HepG2 (cell line): Measurements from ENCODE around the gene BCKDHA. TPM values are rescaled to one million over a fixed set of nuclear protein-coding genes. Genes with fewer than 3 reads are reported as not detected.

Experiments used
- ATAC-seq: fragments of 200-7000 bp; cut with Tn5 transposase; 3 replicates; pipeline ENCODE4 v1.9.1; 2020; ENCODE audit warnings: mild to moderate bottlenecking, moderate library complexity
- BruUV-seq: library from RNA; stranded (reverse); fragments of 400-500 nt; replicated peaks from 2 replicates; lab custom pipeline; 2021; lab: Mats Ljungman, UMichigan
- CTCF ChIA-PET: fragments of 300-600 bp; formaldehyde crosslinking; extraction: SDS; loops from one replicate; lab custom pipeline; 2021; ENCODE audit warnings: low total read pairs, inconsistent platforms, low intra/inter-chr PET ratio; lab: Yijun Ruan, JAX
- POLR2A ChIA-PET: fragments of 350-600 bp; sonication (Branson Sonifier 250); formaldehyde crosslinking; loops from one replicate; lab custom pipeline; 2020; ENCODE audit warnings: antibody characterized with exemption, inconsistent platforms; lab: Yijun Ruan, JAX
- DNase-seq: peaks from one replicate; pipeline ENCODE4 v3.0.0-alpha.2; 2015; ENCODE audit warnings: low spot score
- FAIRE-seq: peaks from 3 replicates; lab custom pipeline; 2011; peaks lifted over from hg19 to GRCh38; lab: Jason Lieb, UNC
- H2AFZ ChIP-seq: one replicate; pipeline ENCODE4 v1.6.1; 2011; ENCODE audit warnings: low read length, inconsistent platforms
- H3K27ac ChIP-seq: fragments of 300-600 bp; 3 replicates; pipeline ENCODE4 v1.8.0; 2011; ENCODE audit warnings: mixed run types, mild to moderate bottlenecking, mixed read lengths, low read length, inconsistent platforms; ENCODE audit not compliant: insufficient read depth; ENCODE audit errors: extremely low read length
- H3K27me3 ChIP-seq, 2 experiments: fragments of 200-600 bp in 1 of 2; 2 replicates in 1 of 2; 3 replicates in 1 of 2; pipeline versions ENCODE4 v1.6.0 to v1.8.0; 2011; ENCODE audit warnings: low read length in 2 of 2, mild to moderate bottlenecking in 2 of 2, moderate library complexity in 2 of 2, inconsistent platforms in 1 of 2; ENCODE audit not compliant: insufficient read depth in 2 of 2, control insufficient read depth in 1 of 2
- H3K36me3 ChIP-seq, 2 experiments: fragments of 200-600 bp in 1 of 2; replicated peaks in 1 of 2; 2 replicates in 1 of 2; 3 replicates in 1 of 2; pipeline versions ENCODE4 v1.5.1 to v1.8.0; 2011; ENCODE audit warnings: low read length in 2 of 2, inconsistent platforms in 1 of 2; ENCODE audit not compliant: insufficient read depth in 2 of 2, control insufficient read depth in 1 of 2
- H3K4me1 ChIP-seq: 2 replicates; pipeline ENCODE4 v1.5.1; 2012; ENCODE audit warnings: low read length, inconsistent platforms; ENCODE audit not compliant: insufficient read depth
- H3K4me2 ChIP-seq: 2 replicates; pipeline ENCODE4 v1.6.0; 2011; ENCODE audit warnings: low read depth, low read length, inconsistent platforms
- H3K4me3 ChIP-seq, 3 experiments: fragments of 200-600 bp in 1 of 3; sonication (generic), shearing (Covaris generic) in 1 of 3; replicated peaks in 1 of 3; 2 replicates each; pipeline ENCODE4 v1.5.1; 2011 to 2016; ENCODE audit warnings: low read length in 3 of 3, inconsistent platforms in 2 of 3, low read depth in 2 of 3, mild to moderate bottlenecking in 2 of 3, control low read depth in 1 of 3, mixed read lengths in 1 of 3; ENCODE audit not compliant: insufficient read depth in 1 of 3
- H3K79me2 ChIP-seq: one replicate; pipeline ENCODE4 v1.6.1; 2011; ENCODE audit warnings: low read length, inconsistent platforms; ENCODE audit not compliant: insufficient read depth
- H3K9ac ChIP-seq: 2 replicates; pipeline ENCODE4 v1.6.0; 2011; ENCODE audit warnings: mild to moderate bottlenecking, low read depth, low read length, inconsistent platforms; ENCODE audit not compliant: insufficient read depth
- H3K9me3 ChIP-seq: 2 replicates; pipeline ENCODE4 v1.5.1; 2012; ENCODE audit warnings: mild to moderate bottlenecking, low read length
- H4K20me1 ChIP-seq: 2 replicates; pipeline ENCODE4 v1.6.0; 2011; ENCODE audit warnings: inconsistent platforms, mild to moderate bottlenecking, low read length, moderate library complexity; ENCODE audit not compliant: insufficient read depth
- AGO2 ChIP-seq: fragments of 200-400 bp; formaldehyde crosslinking; optimal IDR thresholded peaks from 2 replicates; pipeline ENCODE3; 2017; ENCODE audit warnings: mild to moderate bottlenecking, low read depth, low read length, moderate library complexity
- GMEB2 ChIP-seq: IDR thresholded peaks from 2 replicates; pipeline ENCODE4 v1.6.1; 2016; ENCODE audit warnings: missing biosample characterization, missing genetic modification reagents, low read depth
- PTBP1 ChIP-seq: fragments of 200-400 bp; formaldehyde crosslinking; IDR thresholded peaks from 2 replicates; pipeline ENCODE4 v1.6.1; 2018; ENCODE audit warnings: low read length, low read depth; ENCODE audit not compliant: poor library complexity, severe bottlenecking
- STAG1 ChIP-seq: sonication (generic); formaldehyde crosslinking; IDR thresholded peaks from 2 replicates; pipeline ENCODE4 v1.4.0; 2020; ENCODE audit warnings: missing genetic modification reagents
- TFE3 ChIP-seq: IDR thresholded peaks from 2 replicates; pipeline ENCODE4 v1.6.1; 2016
- ZKSCAN1 ChIP-seq: fragments of 150-350 bp; IDR thresholded peaks from 2 replicates; pipeline ENCODE4 v1.6.1; 2014; ENCODE audit warnings: low read length
- ZNF230 ChIP-seq: sonication (generic); formaldehyde crosslinking; IDR thresholded peaks from 2 replicates; pipeline ENCODE4 v1.4.0; 2020; ENCODE audit warnings: mild to moderate bottlenecking, missing genetic modification reagents
- ZNF800 ChIP-seq: sonication (generic); formaldehyde crosslinking; IDR thresholded peaks from 2 replicates; pipeline ENCODE4 v1.4.0; 2020; ENCODE audit warnings: missing genetic modification reagents
- ZNF816 ChIP-seq: sonication (generic); formaldehyde crosslinking; IDR thresholded peaks from 2 replicates; pipeline ENCODE4 v1.8.0; 2022; ENCODE audit warnings: missing genetic modification reagents, mild to moderate bottlenecking, borderline replicate concordance
- WGBS: methylation state at CpG from one replicate; pipeline ENCODE4 v1.1.6; 2017; ENCODE audit warnings: low lambda C conversion rate; 5-methylcytosine and 5-hydroxymethylcytosine counted together
- in situ Hi-C: cut with HindIII; loops from 2 replicates; pipeline ENCODE4 v1.10.0; 2017; ENCODE audit warnings: low pct_unique_long_range_greater_than_20kb; ENCODE audit not compliant: extremely low pct_ligation_motif_present
- intact Hi-C: fragments of 100-400 bp; cut with micrococcal nuclease; formaldehyde crosslinking; loops from one replicate; pipeline ENCODE4 v1.10.0; 2022; ENCODE audit not compliant: unreplicated experiment
- polyA plus RNA-seq, 8 experiments: library from polyadenylated mRNA; depleted of rRNA in 3 of 8; stranded (reverse) in 7 of 8; unstranded in 1 of 8; fragments of >200 nt; fragmentation: Illumina TruSeq in 4 of 8; extraction: Trizol in 4 of 8; gene quantifications; 2 replicates each; pipeline versions ENCODE4 v1.2.1 to v1.2.3, GENCODE V29; 2011 to 2016; ENCODE audit warnings: low read depth in 4 of 8, missing spikeins in 1 of 8, mixed read lengths in 1 of 8; ENCODE audit not compliant: insufficient read depth in 1 of 8
- total RNA-seq, 5 experiments: library from RNA; depleted of rRNA; stranded (reverse); fragments of >200 nt; fragmentation: Illumina TruSeq; extraction: Trizol; gene quantifications; 2 replicates each; pipeline ENCODE4 v1.2.3, GENCODE V29; 2016; ENCODE audit warnings: low read depth in 1 of 5
- TF ChIP-seq, protein P1 (sequence below): sonication (generic); formaldehyde crosslinking; IDR thresholded peaks from 2 replicates; pipeline ENCODE4 v1.4.0; 2020; ENCODE audit warnings: missing genetic modification reagents
- TF ChIP-seq, protein P2 (sequence below): sonication (generic); formaldehyde crosslinking; IDR thresholded peaks from 2 replicates; pipeline ENCODE4 v1.8.0; 2022; ENCODE audit warnings: missing genetic modification reagents, mild to moderate bottlenecking, inconsistent platforms, borderline replicate concordance

Gene BCKDHA
- total and polyA plus RNA-seq, 2 of the 13 experiments (the other 11 are each of a cell fraction or from before 2014, with no cell fraction given) = 11.8 to 31.5 TPM

GRCh38 chr19:41430922-41431321 is 33.3 kb downstream of the BCKDHA start (continued):
- TF ChIP-seq GMEB2 (CRISPR knock-in tag) = no peak
- TF ChIP-seq, protein P1, sequence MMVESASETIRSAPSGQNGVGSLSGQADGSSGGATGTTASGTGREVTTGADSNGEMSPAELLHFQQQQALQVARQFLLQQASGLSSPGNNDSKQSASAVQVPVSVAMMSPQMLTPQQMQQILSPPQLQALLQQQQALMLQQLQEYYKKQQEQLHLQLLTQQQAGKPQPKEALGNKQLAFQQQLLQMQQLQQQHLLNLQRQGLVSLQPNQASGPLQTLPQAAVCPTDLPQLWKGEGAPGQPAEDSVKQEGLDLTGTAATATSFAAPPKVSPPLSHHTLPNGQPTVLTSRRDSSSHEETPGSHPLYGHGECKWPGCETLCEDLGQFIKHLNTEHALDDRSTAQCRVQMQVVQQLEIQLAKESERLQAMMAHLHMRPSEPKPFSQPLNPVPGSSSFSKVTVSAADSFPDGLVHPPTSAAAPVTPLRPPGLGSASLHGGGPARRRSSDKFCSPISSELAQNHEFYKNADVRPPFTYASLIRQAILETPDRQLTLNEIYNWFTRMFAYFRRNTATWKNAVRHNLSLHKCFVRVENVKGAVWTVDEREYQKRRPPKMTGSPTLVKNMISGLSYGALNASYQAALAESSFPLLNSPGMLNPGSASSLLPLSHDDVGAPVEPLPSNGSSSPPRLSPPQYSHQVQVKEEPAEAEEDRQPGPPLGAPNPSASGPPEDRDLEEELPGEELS (CRISPR knock-in tag) = no peak
- TF ChIP-seq TFE3 = no peak
- TF ChIP-seq, all 625 proteins: peak for 0

DNA sequence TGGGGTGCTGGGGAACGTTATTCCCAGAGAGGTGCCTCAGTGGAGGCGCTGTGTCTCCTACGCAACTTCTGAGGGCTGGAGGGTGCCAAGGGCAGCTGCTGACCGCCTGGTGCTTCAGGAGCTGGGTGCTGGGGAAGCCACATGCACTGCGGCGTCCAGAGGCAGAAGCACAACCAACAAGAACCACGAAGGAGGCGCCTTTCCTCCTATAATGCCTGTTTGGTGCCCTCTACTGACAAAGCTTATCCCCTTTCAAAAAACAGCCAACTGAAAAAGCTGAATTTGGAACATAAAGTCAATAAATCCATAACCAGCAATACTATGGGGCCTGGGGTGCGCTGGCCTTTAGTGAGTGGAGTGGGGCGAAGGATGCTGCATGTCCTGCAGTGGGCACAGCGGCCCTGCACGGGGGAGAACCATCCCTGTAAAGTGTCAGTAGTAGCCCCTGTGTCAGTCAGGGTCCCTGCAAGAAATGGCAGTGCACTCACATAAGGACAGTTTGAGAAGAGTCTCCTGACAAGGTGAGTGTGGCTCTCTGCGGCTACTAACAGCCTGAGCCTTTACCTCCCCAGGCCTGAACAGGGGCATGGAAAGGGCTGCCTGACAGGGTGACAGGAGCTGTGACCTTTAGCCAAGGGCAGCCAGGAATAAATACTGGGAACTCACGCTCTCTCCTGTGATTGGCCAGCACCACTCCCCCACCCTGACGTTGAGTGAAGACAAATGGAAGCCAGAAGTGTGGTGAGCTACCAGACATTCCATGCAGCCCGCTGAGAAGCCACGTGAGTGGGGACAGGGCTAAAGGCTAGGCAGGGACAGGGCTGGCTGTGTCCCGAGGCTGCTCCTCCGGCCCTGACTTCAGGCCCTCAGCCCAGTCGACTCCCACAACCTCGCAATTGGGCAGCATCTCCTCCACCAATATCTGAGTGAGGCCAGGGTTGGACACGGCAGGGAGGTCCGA is 34.1 kb downstream of the BCKDHA start:
- Histone ChIP-seq H3K4me3 (no peak overlapping the region), H3K27me3 (no peaks in the 10 kb centered on the region), H4K20me1 (no peaks in the 10 kb centered on the region), H3K4me2 (no peak overlapping the region), H2AFZ (no peak overlapping the region), H3K9me3 (no peaks in the 10 kb centered on the region), H3K4me1 (peaks cover 33% of the 10 kb centered on the region), H3K9ac (no peak overlapping the region), H3K27ac (no peak overlapping the region), H3K79me2 (no peaks in the 10 kb centered on the region), H3K36me3 (peaks cover 11 to 25% of the 10 kb centered on the region in 2 experiments; a peak in 4 of 5 replicates)
- ChIA-PET POLR2A (interaction anchor here (0.6 to 1.9 kb wide), 4 partner anchors 8 to 95 kb away, joined by 3 to 9 read pairs (median 4); partner anchors contain the start of genes B9D2 and DMAC2), CTCF (interaction anchor here (1.4 kb wide), 1 partner anchor 110 kb away, joined by 4 read pairs; no protein-coding TSS in a partner anchor)
- DNase-seq (peak; percentile 24), ATAC-seq (no peak), FAIRE-seq (peak; percentile 8)
- in situ Hi-C loops = no loop called here
- BruUV-seq = TSS peak; percentile 28
- intact Hi-C loops = no loop called here
- 85% methylated on average over 20 of the region's 23 CpGs for WGBS
- TF ChIP-seq ZNF816 (no peak), ZNF230 (CRISPR knock-in tag) (no peak), AGO2 (peak; percentile 54), STAG1 (CRISPR knock-in tag) (peak; percentile 57), ZNF800 (no peak), PTBP1 (no peak), ZKSCAN1 (no peak)
- TF ChIP-seq, protein P2, sequence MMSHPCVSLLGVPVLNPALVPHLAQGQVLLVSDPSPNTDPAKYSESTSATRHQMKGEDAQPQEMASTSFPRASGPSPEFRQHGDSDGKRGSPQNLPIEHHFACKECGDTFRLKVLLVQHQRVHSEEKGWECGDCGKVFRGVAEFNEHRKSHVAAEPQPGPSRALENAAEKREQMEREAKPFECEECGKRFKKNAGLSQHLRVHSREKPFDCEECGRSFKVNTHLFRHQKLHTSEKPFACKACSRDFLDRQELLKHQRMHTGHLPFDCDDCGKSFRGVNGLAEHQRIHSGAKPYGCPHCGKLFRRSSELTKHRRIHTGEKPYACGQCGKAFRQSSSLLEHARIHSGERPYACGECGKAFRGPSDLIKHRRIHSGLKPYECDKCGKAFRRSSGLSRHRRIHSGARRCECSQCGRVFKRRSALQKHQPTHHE = no peak
